Left hindlimb (tissue), 1 donor: ENCODE results near the gene SCPEP1.

Experiments used
- DNase-seq: peaks from one replicate; pipeline ENCODE4 v3.0.0-alpha.2; 2018

Gene SCPEP1

DNA sequence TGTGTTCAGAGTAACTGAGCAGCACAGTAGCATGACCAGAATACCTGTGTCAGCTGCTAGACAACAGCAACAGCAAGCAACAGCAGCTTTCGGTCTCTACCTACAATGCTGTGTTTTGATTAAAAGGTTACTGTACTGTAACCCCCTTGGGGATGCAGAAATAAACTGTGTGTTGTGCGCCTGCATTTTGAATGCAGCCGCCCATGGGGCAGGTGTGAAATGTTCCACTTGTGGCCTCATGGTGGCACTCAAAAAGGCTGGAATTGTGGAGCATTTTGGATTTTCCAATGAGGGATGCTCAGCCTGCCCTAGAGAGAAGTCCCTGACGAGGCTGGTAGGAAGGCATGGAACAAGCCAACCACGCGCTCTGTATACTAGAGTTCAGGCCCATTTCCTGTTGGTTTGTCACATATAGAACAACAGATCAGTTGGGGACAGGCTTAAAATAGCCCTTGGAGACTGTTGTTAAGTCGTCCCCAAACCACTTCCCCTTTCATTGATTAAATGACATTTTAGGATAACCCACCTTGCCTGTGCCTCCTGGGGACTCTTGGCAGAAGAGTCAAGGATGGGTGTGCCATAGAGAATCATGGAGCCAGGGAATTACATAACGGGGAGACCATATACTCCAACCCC, 27.1 kb downstream of the SCPEP1 start:
- no peak for DNase-seq

GRCh38 chr17:57006040-57006439, 28.1 kb downstream of the SCPEP1 start:
- no peak for DNase-seq

- DNase-seq: no peak
Measured at GRCh38 chr17:57008958-57009357, 31.0 kb downstream of the SCPEP1 start.

DNA sequence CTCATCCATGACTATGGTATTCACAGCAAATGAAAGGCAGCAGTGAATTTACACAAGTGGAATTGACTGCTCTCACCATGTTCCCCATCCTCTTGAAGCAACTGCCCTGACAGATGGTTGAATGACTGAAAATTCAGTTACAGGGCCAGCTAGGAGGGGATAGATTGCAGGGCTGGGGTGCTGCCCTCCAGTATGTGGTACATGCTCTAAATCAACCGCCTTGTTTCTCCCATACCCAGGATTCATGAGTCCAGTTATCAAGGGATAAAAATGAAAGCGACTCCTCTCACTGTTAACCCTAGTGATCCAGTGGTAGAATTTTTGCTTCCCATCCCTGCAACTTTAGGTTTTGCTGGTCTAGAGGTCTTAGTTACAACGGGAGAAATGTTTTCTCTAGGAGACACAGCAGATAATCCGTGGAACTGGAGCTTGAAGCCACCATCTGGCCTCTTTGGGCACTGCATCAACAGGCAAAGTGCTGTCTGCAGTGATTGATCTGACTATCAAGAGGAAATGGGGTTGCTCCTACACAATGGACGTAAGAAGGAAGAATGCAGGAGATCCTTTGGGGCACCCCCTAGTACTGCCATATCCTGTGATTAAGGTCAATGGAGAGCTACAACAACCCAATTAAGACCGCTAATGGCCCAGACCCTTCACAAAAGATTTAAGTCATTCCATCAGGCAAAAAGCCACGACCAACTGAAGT, 32.0 kb downstream of the SCPEP1 start:
- no peak for DNase-seq

- no peak for DNase-seq
Measured at GRCh38 chr17:57010487-57010886, 32.6 kb downstream of the SCPEP1 start.

DNA sequence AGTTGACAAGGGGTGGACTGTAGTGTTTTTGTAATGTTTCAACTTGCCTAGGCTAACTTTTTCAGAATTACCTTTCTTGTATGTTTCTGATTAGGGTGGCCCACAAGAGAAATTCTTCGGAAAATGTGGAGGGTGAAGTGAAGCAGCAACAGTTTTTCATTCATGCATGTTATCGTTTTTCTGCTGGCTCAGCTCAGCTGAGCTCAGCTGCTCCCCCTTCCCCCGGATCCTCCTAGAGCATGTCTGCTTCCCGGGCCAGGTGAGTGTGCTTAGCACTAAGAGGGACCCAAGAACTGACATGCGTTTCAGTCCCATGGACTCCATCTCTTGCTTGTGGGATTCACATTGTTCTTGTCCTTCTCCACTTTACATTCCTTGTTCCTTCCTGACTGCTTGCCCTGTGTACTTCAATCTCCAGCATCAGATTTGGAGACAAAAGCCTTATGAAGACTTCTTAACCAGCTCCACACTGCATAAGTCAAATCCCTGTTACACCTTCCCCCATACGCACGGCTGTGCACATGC, 33.6 kb downstream of the SCPEP1 start:
- DNase-seq: no peak

DNA sequence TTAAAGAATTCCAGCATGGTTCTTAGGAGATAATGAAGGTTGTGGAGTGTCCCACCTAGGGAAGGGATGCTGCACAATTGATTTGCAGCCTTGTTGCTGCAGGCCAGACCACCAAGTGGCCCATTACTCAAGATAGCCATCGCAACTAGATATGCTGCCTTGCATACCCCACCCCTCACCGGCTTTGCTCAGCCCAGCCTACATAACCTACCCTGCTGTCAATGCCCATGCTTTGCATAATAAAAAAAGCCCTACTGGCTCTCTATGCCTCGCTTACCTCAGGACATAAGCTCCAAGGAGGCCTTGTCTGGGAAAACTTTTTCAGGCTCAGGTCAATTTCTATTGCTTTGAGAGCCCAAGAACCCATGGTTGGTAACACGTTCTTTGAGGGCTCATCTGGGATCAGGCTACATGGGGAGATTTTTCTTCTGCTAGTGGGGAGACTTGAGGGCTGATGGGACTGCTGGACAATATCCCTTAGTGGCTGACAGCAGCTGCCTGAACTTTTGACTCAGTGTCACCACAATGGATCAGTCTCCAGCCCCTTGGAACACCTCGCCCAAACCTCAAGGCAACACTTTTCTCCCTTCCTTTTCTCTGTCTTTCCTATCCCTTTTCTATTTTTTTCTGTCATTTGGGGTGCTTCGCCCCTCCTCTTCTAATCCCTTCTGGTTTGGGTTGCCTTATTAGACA, 38.3 kb downstream of the SCPEP1 start:
- no peak for DNase-seq

DNA sequence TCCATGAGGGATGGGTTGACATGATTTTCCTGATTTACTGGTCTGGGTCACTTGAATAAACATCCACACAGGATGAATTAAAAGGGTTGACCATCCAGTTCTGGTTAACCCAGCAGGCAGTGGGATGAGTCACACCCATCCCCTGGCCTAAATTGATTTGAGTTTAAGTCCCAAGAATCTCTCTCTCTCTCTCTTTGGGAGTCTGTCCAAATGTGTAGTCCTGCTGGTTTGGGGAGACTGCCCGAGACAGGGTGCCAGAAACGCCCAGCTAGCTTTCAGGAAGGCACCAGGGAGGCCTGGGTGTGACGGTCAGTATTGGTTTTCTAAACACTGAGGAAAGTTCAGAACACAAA, 38.8 kb downstream of the SCPEP1 start:
- no peak for DNase-seq

GRCh38 chr17:57017625-57018024, 39.7 kb downstream of the SCPEP1 start:
- DNase-seq: no peak

GRCh38 chr17:57020208-57020607, 42.3 kb downstream of the SCPEP1 start:
- DNase-seq: no peak

DNA sequence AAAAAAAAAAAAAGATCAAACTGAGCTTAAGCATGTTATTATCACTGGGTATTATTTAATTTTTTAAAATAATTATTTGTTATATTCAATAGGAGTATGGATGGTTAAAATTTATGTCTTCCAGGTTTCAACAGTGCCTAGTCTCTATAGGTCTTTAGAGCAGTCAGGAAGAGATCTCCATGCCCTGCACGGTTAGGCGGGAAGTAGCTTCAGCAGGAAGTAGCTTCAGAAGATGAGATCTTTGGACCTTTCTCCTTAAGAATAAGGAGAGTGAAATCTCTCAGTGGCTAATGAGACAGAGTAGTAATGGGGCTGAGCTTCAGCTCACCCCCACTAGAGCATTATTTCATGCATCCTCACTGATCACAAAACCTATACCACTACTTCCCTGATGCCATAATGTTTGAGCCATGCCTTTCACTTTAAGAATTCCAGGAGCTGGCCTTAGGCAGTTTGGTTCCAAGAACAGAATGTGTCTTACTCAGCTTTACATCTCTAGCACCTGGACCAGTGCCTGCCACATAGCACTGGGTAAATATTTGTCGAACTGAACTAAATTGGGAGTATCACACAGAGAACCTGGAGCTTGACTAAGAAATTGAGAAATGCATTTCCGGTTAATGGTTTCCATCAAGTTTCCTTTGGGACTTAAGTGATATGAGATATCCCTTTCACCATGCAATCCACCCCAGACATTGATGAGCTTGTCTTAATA, 43.5 kb downstream of the SCPEP1 start:
- DNase-seq: no peak

DNA sequence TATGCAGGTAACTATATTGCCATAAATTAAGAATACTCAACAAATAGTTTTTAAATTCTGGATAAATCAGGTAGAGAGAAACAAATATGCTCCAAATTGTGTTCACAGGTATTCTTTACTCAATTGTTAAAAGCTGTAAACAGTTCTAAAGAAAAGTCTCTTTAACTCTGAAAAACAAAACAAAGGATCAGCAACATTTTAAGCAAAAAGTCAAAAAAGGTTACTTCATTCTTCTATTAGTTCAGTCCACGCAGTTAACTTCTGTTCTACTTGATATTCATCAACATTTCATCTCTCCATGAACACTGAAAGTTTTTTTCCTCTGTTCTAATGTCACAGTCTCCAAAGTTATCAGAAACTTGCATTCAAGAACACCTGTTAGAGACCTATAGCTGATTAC, 47.9 kb downstream of the SCPEP1 start:
- no peak for DNase-seq

GRCh38 chr17:57027852-57028251, 49.9 kb downstream of the SCPEP1 start:
- no peak for DNase-seq

GRCh38 chr17:57032343-57032742, 54.4 kb downstream of the SCPEP1 start:
- no peak for DNase-seq

- DNase-seq: peak; percentile 53
Measured at GRCh38 chr17:57033296-57033695, 55.4 kb downstream of the SCPEP1 start.

DNA sequence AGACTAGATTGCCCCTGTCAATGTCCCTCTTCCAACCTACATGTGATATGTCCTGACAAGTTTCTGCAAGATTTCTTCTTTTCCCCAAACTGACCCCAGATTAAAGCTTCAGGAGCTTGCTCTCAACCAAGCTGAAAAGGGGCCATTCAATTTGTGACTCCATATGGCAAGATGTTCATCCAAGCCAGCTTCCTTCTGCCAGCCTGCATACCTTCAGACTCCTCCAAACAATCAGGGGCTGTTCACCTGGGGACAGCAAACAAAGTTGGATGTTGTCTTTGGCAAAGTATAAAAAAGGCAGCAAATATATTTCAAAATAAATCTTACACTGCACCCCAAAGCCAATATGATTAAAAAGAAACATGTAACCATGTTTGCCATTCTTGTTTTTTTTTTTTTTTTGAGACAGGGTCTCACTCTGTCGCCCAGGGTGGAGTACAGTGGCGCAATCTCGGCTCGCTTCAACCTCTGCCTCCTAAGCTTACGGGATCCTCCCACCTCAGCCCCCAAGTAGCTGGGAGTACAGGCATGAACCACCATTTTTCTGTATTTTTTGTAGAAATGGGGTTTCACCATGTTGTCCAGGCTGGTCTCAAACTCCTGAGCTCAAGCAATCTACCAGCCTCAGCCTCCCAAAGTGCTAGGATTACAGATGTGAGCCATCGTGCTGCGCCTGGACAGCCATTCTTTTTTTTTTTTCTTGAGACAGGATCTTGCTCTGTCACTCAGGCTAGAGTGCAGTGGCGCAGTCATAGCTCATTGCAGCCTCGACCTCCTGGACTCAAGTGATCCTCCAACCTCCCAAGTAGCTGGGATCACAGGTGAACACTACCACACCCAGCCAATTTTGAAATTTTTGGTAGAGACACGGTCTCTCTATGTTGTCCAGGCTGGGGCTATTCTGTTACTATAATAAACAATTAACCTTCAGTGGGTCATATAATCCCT, 57.1 kb downstream of the SCPEP1 start:
- DNase-seq: no peak

DNA sequence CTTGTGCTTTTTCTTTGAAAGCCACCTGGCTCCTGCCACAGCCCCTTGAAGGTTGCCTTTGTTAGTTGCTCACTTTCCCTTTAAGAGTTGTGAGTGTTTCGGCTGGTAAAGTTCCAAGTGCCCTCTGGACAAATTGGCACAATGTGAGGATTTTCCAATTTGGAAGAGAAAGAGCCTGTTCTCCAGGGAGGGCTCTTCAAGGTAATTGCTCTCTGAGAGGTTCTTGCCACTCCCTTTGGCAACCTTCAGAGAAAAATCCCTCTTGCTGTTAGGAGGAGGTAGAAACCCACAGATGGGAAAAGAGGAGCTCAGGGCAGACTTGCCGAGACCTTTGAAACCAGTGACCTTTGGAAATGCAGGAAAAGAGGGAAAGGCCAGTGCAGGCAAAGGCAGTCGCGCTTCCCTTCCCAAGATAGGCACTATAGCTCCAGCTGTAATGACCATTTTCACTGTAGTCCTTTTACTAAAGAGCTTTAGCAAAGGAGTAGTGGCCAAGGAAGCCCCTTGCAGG, 58.1 kb downstream of the SCPEP1 start:
- no peak for DNase-seq

GRCh38 chr17:57037411-57037810, 59.5 kb downstream of the SCPEP1 start:
- DNase-seq: no peak

- DNase-seq: no peak
Measured at GRCh38 chr17:57038486-57038885, 60.6 kb downstream of the SCPEP1 start.

DNA sequence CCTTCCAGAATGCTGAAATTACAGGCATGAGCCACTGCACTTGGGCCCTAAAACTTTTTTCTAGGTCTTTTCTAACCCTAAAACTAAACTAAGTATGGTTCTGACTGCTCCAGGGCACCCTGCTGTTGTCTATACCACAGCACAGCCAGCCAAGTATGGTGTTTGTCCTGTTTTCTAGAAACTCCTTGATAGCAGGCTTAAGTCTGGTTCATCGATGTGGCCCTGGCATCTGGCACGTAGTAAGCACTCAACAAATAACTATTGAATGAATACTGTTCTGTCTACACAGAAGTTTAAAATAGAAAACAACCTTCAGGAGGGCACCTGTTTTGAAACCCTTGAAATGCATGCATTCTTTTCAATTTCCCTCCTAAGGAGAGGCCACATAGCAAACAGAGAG, 62.6 kb downstream of the SCPEP1 start:
- no peak for DNase-seq

DNA sequence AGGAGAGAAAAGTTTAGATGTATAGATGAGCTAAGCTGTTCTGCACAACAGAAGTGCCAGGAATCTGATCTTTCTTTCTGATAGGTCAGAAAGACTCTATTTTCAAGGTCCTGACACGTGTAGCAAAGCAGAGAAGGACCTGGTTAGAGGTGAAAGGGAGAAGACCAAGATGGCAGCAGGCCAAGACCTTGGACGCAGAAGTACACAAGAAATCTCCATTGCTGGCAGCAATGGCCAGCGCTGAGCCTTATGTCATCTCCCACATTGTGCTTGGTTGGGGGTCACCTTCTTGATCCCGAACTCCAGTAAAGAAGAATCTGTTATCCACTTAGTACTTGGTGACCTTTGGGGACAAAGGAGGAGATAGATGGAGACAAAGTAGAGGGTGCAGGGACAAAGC, 65.3 kb downstream of the SCPEP1 start:
- no peak for DNase-seq
